ENCODE measurements around the gene DTNA.
"Not testable (repeated sequence)": the region's sequence is repeated elsewhere in the genome, so short reads cannot be mapped to it uniquely, and the experiment has no call there.

DTNA gene

DNA sequence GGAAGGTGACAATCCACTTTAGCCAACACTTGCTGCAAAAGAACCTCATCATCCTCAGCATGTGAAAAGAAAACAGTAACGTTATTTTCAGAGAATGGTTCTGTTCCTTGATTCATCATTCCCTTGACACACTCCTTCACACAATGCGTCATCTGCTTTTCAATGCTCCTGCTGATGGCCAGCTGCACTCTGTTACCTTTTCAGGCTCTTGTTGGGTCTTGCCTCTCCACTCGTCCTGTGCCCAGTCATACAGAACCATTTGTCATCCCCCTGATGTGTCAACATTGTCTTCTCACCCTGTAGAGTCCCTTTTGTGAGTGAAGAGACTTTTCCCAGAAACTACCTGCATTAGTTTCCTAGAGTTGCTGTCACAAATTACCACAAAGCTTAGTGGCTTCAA is 12.2 kb upstream of the DTNA start:
- Histone ChIP-seq H3K9me3 (ENCODE audit: control insufficient read depth, low read length) (no peaks in the 10 kb centered on the region), H3K27ac (ENCODE audit: insufficient read depth, low read length, poor library complexity, severe bottlenecking) (no peak overlapping the region), H3K36me3 (ENCODE audit: control insufficient read depth, insufficient read depth, low read length) (no peaks in the 10 kb centered on the region), H3K4me3 (ENCODE audit: insufficient read depth, low read depth, low read length, poor library complexity, severe bottlenecking) (no peak overlapping the region), H3K4me1 (ENCODE audit: control insufficient read depth, insufficient read depth, low read length, poor library complexity, severe bottlenecking) (no peaks in the 10 kb centered on the region), H3K27me3 (replicated peaks; ENCODE audit: control insufficient read depth, insufficient read depth, low read length, poor library complexity, severe bottlenecking) (no peaks in the 10 kb centered on the region)
- DNase-seq, result no peak

DNA sequence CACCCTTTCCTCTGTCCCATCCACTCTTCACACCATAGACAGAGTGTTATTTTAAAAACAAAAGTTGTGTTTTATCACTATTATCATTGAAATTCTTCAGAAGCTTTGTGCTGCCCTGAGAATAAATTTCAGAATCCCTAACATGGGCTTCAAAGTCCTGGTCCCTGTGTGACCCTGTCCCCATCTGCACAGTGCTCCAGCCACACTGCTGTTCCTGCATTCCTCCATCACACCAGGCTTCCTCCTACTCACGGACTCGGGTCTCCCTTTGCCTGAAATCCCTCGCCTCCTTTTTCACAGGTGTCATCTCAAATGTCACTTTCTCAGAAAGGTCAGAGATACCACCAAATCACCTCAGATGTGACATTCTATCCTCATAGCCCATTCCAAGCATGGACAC is 8.2 kb upstream of the DTNA start:
- no peak for DNase-seq
- Histone ChIP-seq H3K9me3 (ENCODE audit: control insufficient read depth, low read length) (no peaks in the 10 kb centered on the region), H3K4me1 (ENCODE audit: control insufficient read depth, insufficient read depth, low read length, poor library complexity, severe bottlenecking) (no peaks in the 10 kb centered on the region), H3K36me3 (ENCODE audit: control insufficient read depth, insufficient read depth, low read length) (no peaks in the 10 kb centered on the region), H3K4me3 (ENCODE audit: insufficient read depth, low read depth, low read length, poor library complexity, severe bottlenecking) (no peak overlapping the region), H3K27ac (ENCODE audit: insufficient read depth, low read length, poor library complexity, severe bottlenecking) (no peak overlapping the region), H3K27me3 (replicated peaks; ENCODE audit: control insufficient read depth, insufficient read depth, low read length, poor library complexity, severe bottlenecking) (no peaks in the 10 kb centered on the region)

GRCh38 chr18:34702814-34703213 is 7.3 kb upstream of the DTNA start:
- no peak for DNase-seq
- Histone ChIP-seq H3K27ac (ENCODE audit: insufficient read depth, low read length, poor library complexity, severe bottlenecking) (no peak overlapping the region), H3K4me3 (ENCODE audit: insufficient read depth, low read depth, low read length, poor library complexity, severe bottlenecking) (no peak overlapping the region), H3K4me1 (ENCODE audit: control insufficient read depth, insufficient read depth, low read length, poor library complexity, severe bottlenecking) (no peaks in the 10 kb centered on the region), H3K27me3 (replicated peaks; ENCODE audit: control insufficient read depth, insufficient read depth, low read length, poor library complexity, severe bottlenecking) (no peaks in the 10 kb centered on the region), H3K9me3 (ENCODE audit: control insufficient read depth, low read length) (no peaks in the 10 kb centered on the region), H3K36me3 (ENCODE audit: control insufficient read depth, insufficient read depth, low read length) (no peaks in the 10 kb centered on the region)

DNA sequence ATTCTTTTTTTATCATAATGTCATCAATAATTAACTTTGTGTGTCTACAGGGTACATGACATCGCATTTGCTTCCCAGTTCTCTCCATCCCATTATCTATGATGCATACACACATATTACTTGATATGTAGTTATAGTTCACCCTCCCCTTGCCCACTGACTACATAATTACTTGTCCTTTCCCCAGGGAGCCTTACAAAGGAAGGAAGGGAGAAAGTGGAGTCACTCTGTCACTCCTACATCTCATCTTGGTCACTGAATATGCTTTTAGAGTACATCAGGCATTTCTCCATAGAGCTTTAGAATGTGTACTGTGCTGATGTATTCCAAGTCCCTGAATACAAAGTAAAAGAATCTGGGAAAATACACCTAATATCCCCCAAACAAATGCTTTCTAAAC is 6.0 kb upstream of the DTNA start:
- Histone ChIP-seq H3K36me3 (ENCODE audit: control insufficient read depth, insufficient read depth, low read length) (no peaks in the 10 kb centered on the region), H3K4me3 (ENCODE audit: insufficient read depth, low read depth, low read length, poor library complexity, severe bottlenecking) (no peak overlapping the region), H3K27me3 (replicated peaks; ENCODE audit: control insufficient read depth, insufficient read depth, low read length, poor library complexity, severe bottlenecking) (no peaks in the 10 kb centered on the region), H3K9me3 (ENCODE audit: control insufficient read depth, low read length) (no peaks in the 10 kb centered on the region), H3K27ac (ENCODE audit: insufficient read depth, low read length, poor library complexity, severe bottlenecking) (no peak overlapping the region), H3K4me1 (ENCODE audit: control insufficient read depth, insufficient read depth, low read length, poor library complexity, severe bottlenecking) (no peaks in the 10 kb centered on the region)
- DNase-seq, result no peak

- Histone ChIP-seq H3K27ac (ENCODE audit: insufficient read depth, low read length, poor library complexity, severe bottlenecking) (no peak overlapping the region), H3K36me3 (ENCODE audit: control insufficient read depth, insufficient read depth, low read length) (no peaks in the 10 kb centered on the region), H3K27me3 (replicated peaks; ENCODE audit: control insufficient read depth, insufficient read depth, low read length, poor library complexity, severe bottlenecking) (no peaks in the 10 kb centered on the region), H3K9me3 (ENCODE audit: control insufficient read depth, low read length) (no peaks in the 10 kb centered on the region), H3K4me1 (ENCODE audit: control insufficient read depth, insufficient read depth, low read length, poor library complexity, severe bottlenecking) (no peaks in the 10 kb centered on the region), H3K4me3 (ENCODE audit: insufficient read depth, low read depth, low read length, poor library complexity, severe bottlenecking) (no peak overlapping the region)
- no peak for DNase-seq
Observed at GRCh38 chr18:34704823-34705222, 5.3 kb upstream of the DTNA start.

- H3K9me3 ChIP-seq (ENCODE audit: control insufficient read depth, low read length), result no peaks in the 10 kb centered on the region
- DNase-seq, result no peak
- no peak overlapping the region for H3K27ac ChIP-seq (ENCODE audit: insufficient read depth, low read length, poor library complexity, severe bottlenecking)
- H3K4me3 ChIP-seq (ENCODE audit: insufficient read depth, low read depth, low read length, poor library complexity, severe bottlenecking), result no peak overlapping the region
- no peaks in the 10 kb centered on the region for H3K4me1 ChIP-seq (ENCODE audit: control insufficient read depth, insufficient read depth, low read length, poor library complexity, severe bottlenecking)
- H3K36me3 ChIP-seq (ENCODE audit: control insufficient read depth, insufficient read depth, low read length), result no peaks in the 10 kb centered on the region
- no peaks in the 10 kb centered on the region for H3K27me3 ChIP-seq (replicated peaks; ENCODE audit: control insufficient read depth, insufficient read depth, low read length, poor library complexity, severe bottlenecking)
Observed at GRCh38 chr18:34707670-34708069, 2.4 kb upstream of the DTNA start.

- no peaks in the 10 kb centered on the region for H3K9me3 ChIP-seq (ENCODE audit: control insufficient read depth, low read length)
- no peaks in the 10 kb centered on the region for H3K4me1 ChIP-seq (ENCODE audit: control insufficient read depth, insufficient read depth, low read length, poor library complexity, severe bottlenecking)
- no peak for DNase-seq
- H3K4me3 ChIP-seq (ENCODE audit: insufficient read depth, low read depth, low read length, poor library complexity, severe bottlenecking), result no peak overlapping the region
- no peaks in the 10 kb centered on the region for H3K27me3 ChIP-seq (replicated peaks; ENCODE audit: control insufficient read depth, insufficient read depth, low read length, poor library complexity, severe bottlenecking)
- no peaks in the 10 kb centered on the region for H3K36me3 ChIP-seq (ENCODE audit: control insufficient read depth, insufficient read depth, low read length)
- no peak overlapping the region for H3K27ac ChIP-seq (ENCODE audit: insufficient read depth, low read length, poor library complexity, severe bottlenecking)
Observed at GRCh38 chr18:34709104-34709503, 994 bp upstream of the DTNA start.

GRCh38 chr18:34710458-34710914 is 388 bp downstream of the DTNA start:
- Histone ChIP-seq H3K4me3 (ENCODE audit: insufficient read depth, low read depth, low read length, poor library complexity, severe bottlenecking) (no peak overlapping the region), H3K27me3 (replicated peaks; ENCODE audit: control insufficient read depth, insufficient read depth, low read length, poor library complexity, severe bottlenecking) (no peaks in the 10 kb centered on the region), H3K36me3 (ENCODE audit: control insufficient read depth, insufficient read depth, low read length) (no peaks in the 10 kb centered on the region), H3K27ac (ENCODE audit: insufficient read depth, low read length, poor library complexity, severe bottlenecking) (no peak overlapping the region), H3K9me3 (ENCODE audit: control insufficient read depth, low read length) (no peaks in the 10 kb centered on the region), H3K4me1 (ENCODE audit: control insufficient read depth, insufficient read depth, low read length, poor library complexity, severe bottlenecking) (no peaks in the 10 kb centered on the region)
- no peak for DNase-seq

GRCh38 chr18:34710934-34711333 is 836 bp downstream of the DTNA start:
- Histone ChIP-seq H3K4me3 (ENCODE audit: insufficient read depth, low read depth, low read length, poor library complexity, severe bottlenecking) (no peak overlapping the region), H3K27ac (ENCODE audit: insufficient read depth, low read length, poor library complexity, severe bottlenecking) (no peak overlapping the region), H3K4me1 (ENCODE audit: control insufficient read depth, insufficient read depth, low read length, poor library complexity, severe bottlenecking) (no peaks in the 10 kb centered on the region), H3K27me3 (replicated peaks; ENCODE audit: control insufficient read depth, insufficient read depth, low read length, poor library complexity, severe bottlenecking) (no peaks in the 10 kb centered on the region), H3K9me3 (ENCODE audit: control insufficient read depth, low read length) (no peaks in the 10 kb centered on the region), H3K36me3 (ENCODE audit: control insufficient read depth, insufficient read depth, low read length) (no peaks in the 10 kb centered on the region)
- no peak for DNase-seq

- not testable (repeated sequence) for H3K36me3 ChIP-seq (ENCODE audit: control insufficient read depth, insufficient read depth, low read length); H3K4me3 ChIP-seq (ENCODE audit: insufficient read depth, low read depth, low read length, poor library complexity, severe bottlenecking); H3K27ac ChIP-seq (ENCODE audit: insufficient read depth, low read length, poor library complexity, severe bottlenecking); DNase-seq; H3K4me1 ChIP-seq (ENCODE audit: control insufficient read depth, insufficient read depth, low read length, poor library complexity, severe bottlenecking); H3K9me3 ChIP-seq (ENCODE audit: control insufficient read depth, low read length); H3K27me3 ChIP-seq (replicated peaks; ENCODE audit: control insufficient read depth, insufficient read depth, low read length, poor library complexity, severe bottlenecking)
Observed at GRCh38 chr18:34716111-34716510, 6.0 kb downstream of the DTNA start.

DNA sequence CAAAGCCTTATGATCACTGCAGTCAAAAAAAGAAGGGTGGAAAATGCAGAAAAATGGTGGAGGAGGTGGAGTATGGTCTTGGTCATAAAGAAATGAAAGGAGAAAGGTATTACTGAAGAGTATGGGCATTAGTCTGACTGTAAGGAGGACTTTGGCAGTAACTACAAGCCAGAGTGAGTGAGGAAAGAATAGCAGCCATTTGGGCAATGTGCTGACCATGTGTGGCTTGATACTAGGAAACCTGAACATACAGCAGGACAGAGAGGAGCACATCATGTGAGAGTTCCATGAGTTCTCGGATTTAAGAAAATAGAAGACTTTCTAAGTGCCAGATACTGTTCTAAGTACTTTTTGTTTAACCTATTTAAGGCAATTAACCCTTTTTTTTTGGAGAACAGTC is 8.5 kb downstream of the DTNA start:
- H3K36me3 ChIP-seq (ENCODE audit: control insufficient read depth, insufficient read depth, low read length), result no peaks in the 10 kb centered on the region
- H3K4me3 ChIP-seq (ENCODE audit: insufficient read depth, low read depth, low read length, poor library complexity, severe bottlenecking), result no peak overlapping the region
- no peak overlapping the region for H3K27ac ChIP-seq (ENCODE audit: insufficient read depth, low read length, poor library complexity, severe bottlenecking)
- DNase-seq, result no peak
- H3K9me3 ChIP-seq (ENCODE audit: control insufficient read depth, low read length), result no peaks in the 10 kb centered on the region
- no peaks in the 10 kb centered on the region for H3K4me1 ChIP-seq (ENCODE audit: control insufficient read depth, insufficient read depth, low read length, poor library complexity, severe bottlenecking)
- H3K27me3 ChIP-seq (replicated peaks; ENCODE audit: control insufficient read depth, insufficient read depth, low read length, poor library complexity, severe bottlenecking), result no peaks in the 10 kb centered on the region
